GM18505 (cell line): ENCODE data around the gene BRI3.
"Not testable (repeated sequence)": the region's sequence is repeated elsewhere in the genome, so short reads cannot be mapped to it uniquely, and the experiment has no call there.

Experiments
- ATAC-seq: cut with Tn5 transposase; IDR thresholded peaks from one replicate; pipeline ENCODE4 v1.9.1; 2021; ENCODE audit not compliant: unreplicated experiment
- POLR2A ChIP-seq: IDR thresholded peaks from 4 replicates; pipeline ENCODE4 v1.6.1; 2011; ENCODE audit warnings: borderline replicate concordance; ENCODE audit not compliant: insufficient read depth, insufficient read length; ENCODE audit errors: extremely low read depth

The BRI3 gene

GRCh38 chr7:98297626-98298286, 16.3 kb downstream of the BRI3 start:
- ATAC-seq: no peak
- no peak for TF ChIP-seq POLR2A

- ATAC-seq: no peak
- no peak for TF ChIP-seq POLR2A
These were observed 19.3 kb downstream of the BRI3 start for GRCh38 chr7:98300595-98301372.

GRCh38 chr7:98301693-98302470, 20.4 kb downstream of the BRI3 start:
- no peak for ATAC-seq
- no peak for TF ChIP-seq POLR2A

DNA sequence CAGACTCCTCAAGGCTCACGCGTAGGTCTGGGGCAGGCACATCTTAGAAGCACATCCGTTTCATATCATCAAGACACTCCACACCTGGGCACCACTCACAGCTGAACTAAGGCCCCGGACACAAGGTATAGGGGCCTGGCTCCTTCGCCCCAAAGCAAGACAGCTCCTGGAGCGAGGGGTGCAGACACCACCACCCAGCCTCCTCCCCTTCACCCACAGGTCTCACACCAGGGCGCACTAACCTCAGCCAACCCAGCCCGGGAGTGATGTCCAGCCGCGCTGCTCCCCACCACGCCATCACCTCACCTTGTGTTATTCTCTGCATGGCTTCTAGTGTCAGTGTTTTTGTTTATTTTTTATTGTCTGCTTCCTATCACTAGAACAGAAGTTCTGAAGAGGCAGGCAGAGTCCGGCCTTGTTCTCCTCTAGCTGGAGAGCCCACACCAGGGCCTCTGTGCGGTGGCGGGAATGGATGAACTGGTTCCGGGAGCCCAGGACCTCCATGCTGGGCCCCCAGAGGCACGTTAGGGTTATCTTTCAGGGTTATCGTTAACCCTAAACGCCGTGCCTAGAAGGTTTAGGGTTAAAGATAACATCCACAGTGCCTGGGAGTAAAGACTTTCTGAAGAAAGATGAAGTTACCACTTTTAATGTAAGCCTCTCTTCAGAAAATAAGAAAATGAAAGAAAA, 21.8 kb downstream of the BRI3 start:
- TF ChIP-seq POLR2A: no peak
- no peak for ATAC-seq

DNA sequence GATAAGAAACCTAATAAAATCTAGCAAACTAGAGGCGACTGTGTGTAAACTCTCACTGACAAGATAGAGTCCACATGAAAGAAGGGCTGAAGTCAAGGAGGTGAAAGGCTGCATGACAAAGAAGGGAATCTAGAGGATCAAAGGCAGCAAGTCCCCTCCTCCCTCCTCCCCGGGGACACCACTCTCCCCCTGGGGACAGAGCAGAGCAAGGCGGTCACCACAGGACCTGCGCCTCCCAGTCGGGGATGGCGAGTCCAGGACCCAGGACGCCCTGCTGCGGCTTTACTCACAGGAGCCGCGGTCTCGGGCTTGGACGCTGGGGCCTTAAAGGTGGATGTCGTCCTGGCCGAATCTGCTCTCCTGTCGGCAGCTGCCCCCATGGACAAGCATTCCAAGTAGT, 22.4 kb downstream of the BRI3 start:
- TF ChIP-seq POLR2A: no peak
- ATAC-seq: no peak

GRCh38 chr7:98305951-98306535, 24.6 kb downstream of the BRI3 start:
- no peak for ATAC-seq
- no peak for TF ChIP-seq POLR2A

DNA sequence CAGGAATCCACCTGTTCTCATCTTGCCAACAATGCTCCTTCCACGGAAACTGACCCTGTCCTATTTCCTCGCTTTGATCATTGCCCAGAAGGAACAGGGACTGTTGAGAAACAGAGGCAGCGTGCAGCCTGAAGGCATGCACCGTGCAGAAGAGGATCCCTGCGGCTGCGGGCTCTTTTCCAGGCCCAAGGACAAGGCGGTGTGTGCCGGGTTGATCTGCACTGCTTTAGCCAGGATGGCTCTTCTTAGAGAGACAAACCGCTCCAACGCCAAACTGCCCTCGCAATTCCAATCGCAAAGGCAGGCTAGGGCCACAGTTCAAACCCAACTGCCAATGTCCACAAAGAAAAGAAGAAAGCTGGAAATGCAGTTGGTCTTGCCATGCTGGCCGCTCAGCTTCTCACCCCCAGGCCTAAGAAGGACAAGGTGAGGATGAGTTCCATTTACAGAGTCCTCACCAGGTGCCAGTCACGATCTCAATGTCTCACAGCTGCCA, 26.5 kb downstream of the BRI3 start:
- no peak for TF ChIP-seq POLR2A
- ATAC-seq: no peak

- ATAC-seq: no peak
- no peak for TF ChIP-seq POLR2A
These were observed 28.1 kb downstream of the BRI3 start for GRCh38 chr7:98309566-98309965.

DNA sequence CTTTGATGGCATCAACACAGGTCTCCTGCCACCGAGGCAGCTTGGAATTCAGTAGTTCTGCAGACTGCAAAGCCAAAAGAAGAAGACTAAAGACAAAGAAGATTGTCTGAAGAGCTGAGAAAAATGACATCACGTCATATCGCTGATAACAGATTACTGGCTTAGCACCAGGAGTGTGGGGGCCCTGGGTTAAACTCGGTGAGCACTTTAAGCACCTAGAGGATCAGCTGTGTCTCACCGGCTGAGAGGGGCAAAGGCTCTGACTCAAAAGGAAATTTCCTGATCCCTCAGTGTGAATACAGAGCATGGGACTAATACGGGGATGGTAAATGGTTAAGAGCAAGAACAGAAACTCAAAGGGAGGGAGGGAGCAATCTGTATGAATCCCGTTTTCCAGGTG, 30.7 kb downstream of the BRI3 start:
- TF ChIP-seq POLR2A: no peak
- ATAC-seq: no peak

- ATAC-seq: no peak
- no peak for TF ChIP-seq POLR2A
These were observed 33.0 kb downstream of the BRI3 start for GRCh38 chr7:98314469-98314868.

DNA sequence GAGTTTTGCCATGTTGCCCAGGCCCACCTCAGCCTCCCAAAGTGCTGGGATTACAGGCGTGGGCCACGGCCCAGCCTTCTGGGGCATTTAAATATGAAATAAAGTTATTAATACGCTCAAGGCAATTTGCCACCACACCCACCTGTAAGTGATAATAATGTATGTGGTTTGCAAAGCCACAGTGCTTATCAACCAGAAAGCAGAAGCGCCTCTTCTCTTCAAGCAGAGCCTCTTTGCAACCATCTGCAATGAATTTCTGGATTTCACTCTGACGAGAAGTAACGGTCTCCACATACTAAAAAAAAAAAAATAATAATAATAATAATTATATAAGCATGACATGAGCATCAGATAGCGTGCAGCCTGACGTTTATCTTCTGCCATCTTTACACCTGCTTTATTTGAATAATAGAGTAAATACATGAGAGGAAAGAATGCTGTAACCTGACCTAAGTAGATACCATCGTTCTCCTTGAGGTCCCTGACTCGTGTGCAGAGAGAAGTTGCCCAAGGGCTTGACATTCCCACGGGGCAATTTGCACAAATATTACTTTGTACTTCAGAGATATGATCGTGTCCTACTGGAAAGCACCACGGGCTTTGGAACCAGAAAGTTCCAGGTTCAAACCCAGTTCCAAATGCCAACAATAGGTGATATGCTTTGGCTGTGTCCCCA, 34.0 kb downstream of the BRI3 start:
- TF ChIP-seq POLR2A: no peak
- peak; percentile 75 for ATAC-seq

GRCh38 chr7:98315994-98316527, 34.6 kb downstream of the BRI3 start:
- ATAC-seq: not testable (repeated sequence)
